RCC 7860 (cell line): ENCODE data around the gene CUL9.

Experiments used
- DNase-seq: peaks from one replicate; pipeline ENCODE4 v3.0.0-alpha.2; 2015; ENCODE audit warnings: low spot score
- FAIRE-seq: peaks from 2 replicates; lab custom pipeline; 2012; peaks lifted over from hg19 to GRCh38; lab: Jason Lieb, UNC

Gene CUL9

GRCh38 chr6:43269273-43270007 is 87.4 kb downstream of the CUL9 start:
- no peak for FAIRE-seq
- DNase-seq, result no peak

GRCh38 chr6:43271103-43271815 is 89.3 kb downstream of the CUL9 start:
- no peak for FAIRE-seq
- DNase-seq, result no peak

- DNase-seq, result no peak
- FAIRE-seq, result no peak
These were observed 89.9 kb downstream of the CUL9 start for GRCh38 chr6:43271944-43272343.

- FAIRE-seq, result no peak
- DNase-seq, result no peak
These were observed 91.7 kb downstream of the CUL9 start for GRCh38 chr6:43273707-43274106.
